GM12873 (cell line): ENCODE results near the gene FABP1.

Experiments used
- CTCF ChIP-seq: IDR thresholded peaks from 2 replicates; pipeline ENCODE4 v1.5.1; 2012; ENCODE audit warnings: low read depth, mild to moderate bottlenecking, moderate library complexity, low read length, control low read depth; ENCODE audit not compliant: insufficient read depth; ENCODE audit errors: missing control alignments

FABP1 gene

GRCh38 chr2:88110830-88111229 is 17.0 kb downstream of the FABP1 start:
- no peak for TF ChIP-seq CTCF

DNA sequence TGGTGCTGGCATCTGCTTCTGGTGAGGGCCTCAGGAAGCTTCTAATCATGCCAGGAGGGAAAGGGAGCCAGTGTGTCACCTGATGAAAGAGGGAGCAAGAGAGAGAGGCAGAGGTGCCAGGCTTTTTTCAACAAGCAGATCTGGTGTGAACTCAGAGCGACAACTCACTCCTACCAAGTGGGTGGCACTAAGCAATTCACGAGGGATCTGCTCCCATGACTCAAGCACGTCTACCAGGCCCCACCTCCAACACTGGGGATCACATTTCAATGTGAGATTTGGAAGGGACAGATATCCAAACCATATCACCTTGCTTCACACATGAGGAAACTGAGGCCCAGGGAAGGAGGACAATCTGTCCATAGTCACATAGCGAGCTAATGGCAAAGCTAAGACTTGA is 19.1 kb downstream of the FABP1 start:
- no peak for TF ChIP-seq CTCF

DNA sequence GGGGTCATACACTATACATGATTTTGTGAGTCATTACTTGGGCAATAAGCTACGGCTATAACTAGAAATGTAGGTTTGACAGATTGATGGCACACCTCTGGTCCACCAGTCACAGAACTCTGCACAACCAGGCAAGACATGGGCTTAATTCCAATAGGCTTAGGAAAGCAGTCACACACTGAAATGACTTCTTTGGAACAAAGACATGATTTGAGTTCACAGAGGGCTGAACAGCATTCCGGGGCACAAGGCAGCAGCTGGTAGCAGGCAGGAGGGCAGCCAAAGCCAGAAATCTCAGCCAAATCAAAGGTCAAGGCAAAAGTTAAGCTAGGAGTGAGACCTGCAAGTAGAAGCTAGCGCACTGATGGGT is 27.4 kb downstream of the FABP1 start:
- no peak for TF ChIP-seq CTCF

DNA sequence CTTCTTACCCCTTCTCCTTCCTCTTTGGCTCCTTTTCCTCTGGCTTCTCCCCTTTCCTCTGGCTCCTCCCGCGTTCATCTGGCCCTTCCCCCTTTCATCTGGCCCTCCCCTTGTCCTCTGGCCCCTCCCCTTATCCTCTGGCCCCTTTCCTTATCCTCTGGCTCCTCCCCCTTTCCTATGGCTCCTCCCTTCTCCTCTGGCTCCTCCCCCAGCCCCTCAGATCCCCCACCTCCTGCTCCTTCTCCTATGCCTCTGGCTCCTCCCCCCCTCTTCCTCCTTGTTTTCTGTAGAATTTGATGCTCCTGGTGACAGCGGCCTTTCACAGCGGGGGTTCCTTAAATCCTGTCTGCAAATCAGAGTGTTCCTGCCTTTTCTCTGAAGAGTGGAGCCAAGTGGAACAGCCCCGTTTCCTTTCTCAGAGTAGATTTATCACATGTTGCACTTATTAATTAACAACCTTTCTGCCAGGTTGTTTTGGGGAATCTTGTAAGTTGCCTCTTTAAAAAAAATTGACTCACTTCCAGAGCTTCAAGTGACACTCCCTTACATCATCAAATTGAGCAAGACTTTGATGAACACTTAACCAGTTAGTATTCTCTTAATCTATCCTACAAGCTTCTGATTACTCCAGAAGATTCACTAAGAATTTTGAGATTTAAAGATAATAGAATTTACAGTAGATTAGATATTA is 27.9 kb downstream of the FABP1 start:
- TF ChIP-seq CTCF = no peak

- no peak for TF ChIP-seq CTCF
Measured at GRCh38 chr2:88098558-88098900, 29.3 kb downstream of the FABP1 start.

GRCh38 chr2:88097891-88098557 is 29.8 kb downstream of the FABP1 start:
- TF ChIP-seq CTCF = no peak

GRCh38 chr2:88097192-88097591 is 30.7 kb downstream of the FABP1 start:
- TF ChIP-seq CTCF = no peak
